K562 (cell line): ENCODE results near the gene SPNS1. TPM values are rescaled to one million over a fixed set of nuclear protein-coding genes. Genes with fewer than 3 reads are reported as not detected.

Experiments
- ATAC-seq: fragments of 200-7000 bp; cut with Tn5 transposase; 3 replicates; pipeline ENCODE4 v1.9.1; 2020; ENCODE audit warnings: moderate library complexity
- BruUV-seq: library from RNA; stranded (reverse); fragments of 400-500 nt; replicated peaks from 2 replicates; lab custom pipeline; 2021; lab: Mats Ljungman, UMichigan
- CTCF ChIA-PET: fragments of 300-600 bp; formaldehyde crosslinking; extraction: SDS; loops from one replicate; lab custom pipeline; 2021; ENCODE audit warnings: low intra/inter-chr PET ratio; lab: Yijun Ruan, JAX
- POLR2A ChIA-PET: fragments of 300-600, 350-650 bp; sonication (Branson Sonifier 250); formaldehyde crosslinking; extraction: SDS; loops from one replicate; lab custom pipeline; 2021; ENCODE audit warnings: antibody characterized with exemption, inconsistent platforms; lab: Yijun Ruan, JAX
- DNase-seq, 4 experiments: peaks; one replicate each; pipeline versions ENCODE4 v3.0.0 to v3.0.0-alpha.2; 2011 to 2018; ENCODE audit warnings: low spot score in 3 of 4, mixed read lengths in 3 of 4; ENCODE audit errors: extremely low read depth in 1 of 4
- FAIRE-seq: peaks from 2 replicates; lab custom pipeline; 2011; peaks lifted over from hg19 to GRCh38; lab: Jason Lieb, UNC
- H2AFZ ChIP-seq: 2 replicates; pipeline ENCODE4 v1.6.0; 2011; ENCODE audit warnings: low read depth, low read length, control low read depth, inconsistent platforms
- H3K27ac ChIP-seq: fragments of 200-600 bp; 3 replicates; pipeline ENCODE4 v1.8.0; 2011; ENCODE audit warnings: low read depth, mild to moderate bottlenecking, control low read depth, inconsistent platforms, low read length, moderate library complexity, mixed read lengths; ENCODE audit errors: extremely low read depth
- H3K27me3 ChIP-seq, 2 experiments: fragments of 300-600 bp in 1 of 2; 2 replicates in 1 of 2; 3 replicates in 1 of 2; pipeline versions ENCODE4 v1.6.0 to v1.8.0; 2011; ENCODE audit warnings: inconsistent platforms in 2 of 2, low read length in 2 of 2, mild to moderate bottlenecking in 1 of 2, mixed read lengths in 1 of 2, moderate library complexity in 1 of 2; ENCODE audit not compliant: control insufficient read depth in 2 of 2, insufficient read depth in 2 of 2
- H3K36me3 ChIP-seq: fragments of 300-600 bp; 3 replicates; pipeline ENCODE4 v1.8.0; 2011; ENCODE audit warnings: mild to moderate bottlenecking, low read length, inconsistent platforms; ENCODE audit not compliant: control insufficient read depth, insufficient read depth
- H3K4me1 ChIP-seq, 2 experiments: fragments of 200-600 bp in 1 of 2; replicated peaks in 1 of 2; 2 replicates in 1 of 2; 3 replicates in 1 of 2; pipeline versions ENCODE4 v1.5.1 to v1.8.0; 2011; ENCODE audit warnings: inconsistent platforms in 2 of 2, low read length in 2 of 2, mild to moderate bottlenecking in 1 of 2, mixed read lengths in 1 of 2, moderate library complexity in 1 of 2; ENCODE audit not compliant: control insufficient read depth in 2 of 2, insufficient read depth in 2 of 2
- H3K4me2 ChIP-seq: 2 replicates; pipeline ENCODE4 v1.6.1; 2011; ENCODE audit warnings: low read length, control low read depth, inconsistent platforms, mixed read lengths; ENCODE audit not compliant: insufficient read depth
- H3K4me3 ChIP-seq: fragments of 200-600 bp; sonication (generic), shearing (Covaris generic); 2 replicates; pipeline ENCODE4 v1.5.1; 2016; ENCODE audit warnings: control low read depth, inconsistent platforms
- H3K79me2 ChIP-seq: fragments of 200-600 bp; 3 replicates; pipeline ENCODE4 v1.8.0; 2011; ENCODE audit warnings: low read length, inconsistent platforms; ENCODE audit not compliant: control insufficient read depth, insufficient read depth
- H3K9ac ChIP-seq, 2 experiments: 2 replicates each; pipeline versions ENCODE4 v1.6.0 to v1.6.1; 2011; ENCODE audit warnings: low read depth in 2 of 2, low read length in 2 of 2, control low read depth in 1 of 2, inconsistent platforms in 1 of 2, mild to moderate bottlenecking in 1 of 2, mixed read lengths in 1 of 2; ENCODE audit not compliant: insufficient read depth in 1 of 2
- H3K9me1 ChIP-seq: one replicate; pipeline ENCODE4 v1.6.0; 2011; ENCODE audit warnings: inconsistent platforms, mild to moderate bottlenecking, low read length, moderate library complexity; ENCODE audit not compliant: control insufficient read depth, insufficient read depth
- H3K9me3 ChIP-seq: replicated peaks from 2 replicates; pipeline ENCODE4 v1.5.1; 2011; ENCODE audit warnings: low read depth, low read length, inconsistent platforms; ENCODE audit not compliant: control insufficient read depth, insufficient read depth
- H4K20me1 ChIP-seq: replicated peaks from 2 replicates; pipeline ENCODE4 v1.6.1; 2011; ENCODE audit warnings: low read length, inconsistent platforms, mixed read lengths; ENCODE audit not compliant: control insufficient read depth, insufficient read depth
- CXXC5 ChIP-seq: fragments of 250-450 bp; sonication (Bioruptor Pico); IDR thresholded peaks from 2 replicates; pipeline ENCODE4 v1.8.0; 2022; ENCODE audit warnings: inconsistent platforms, mild to moderate bottlenecking, moderate library complexity
- FUS ChIP-seq: fragments of 200-400 bp; formaldehyde crosslinking; optimal IDR thresholded peaks from 2 replicates; pipeline ENCODE3; 2017; ENCODE audit warnings: low read depth, low read length
- GATAD2A ChIP-seq: fragments of 450-650 bp; IDR thresholded peaks from 2 replicates; pipeline ENCODE4 v1.6.1; 2017
- RBM25 ChIP-seq: fragments of 200-400 bp; formaldehyde crosslinking; IDR thresholded peaks from 2 replicates; pipeline ENCODE4 v1.6.1; 2018; ENCODE audit warnings: low read length, low read depth, moderate library complexity; ENCODE audit not compliant: severe bottlenecking
- SAFB2 ChIP-seq: fragments of 200-400 bp; formaldehyde crosslinking; IDR thresholded peaks from 2 replicates; pipeline ENCODE4 v1.6.1; 2018; ENCODE audit warnings: borderline replicate concordance, low read length, low read depth, moderate library complexity; ENCODE audit not compliant: severe bottlenecking
- TCF7 ChIP-seq: sonication (generic); IDR thresholded peaks from 2 replicates; pipeline ENCODE4 v1.6.1; 2016; ENCODE audit warnings: antibody characterized with exemption, borderline replicate concordance
- TRIM28 ChIP-seq: fragments of 450-650 bp; IDR thresholded peaks from 2 replicates; pipeline ENCODE4 v1.6.1; 2017
- ZNF121 ChIP-seq: sonication (generic); formaldehyde crosslinking; conservative IDR thresholded peaks from 2 replicates; pipeline ENCODE4 v1.8.0; 2022; ENCODE audit warnings: missing genetic modification reagents
- ZNF184 ChIP-seq: sonication (generic); formaldehyde crosslinking; IDR thresholded peaks from 2 replicates; pipeline ENCODE4 v1.5.0; 2020; ENCODE audit warnings: missing genetic modification reagents
- ZNF354B ChIP-seq: fragments of 250-450 bp; sonication (Bioruptor Pico); IDR thresholded peaks from 2 replicates; pipeline ENCODE4 v1.4.0; 2020
- ZNF785 ChIP-seq: fragments of 250-450 bp; sonication (Bioruptor Pico); IDR thresholded peaks from 2 replicates; pipeline ENCODE4 v1.4.0; 2020; ENCODE audit warnings: mild to moderate bottlenecking
- WGBS: fragments of 100-300 bp; shearing (Covaris generic); methylation state at CpG from one replicate; pipeline ENCODE4 v1.1.6; 2016; ENCODE audit warnings: low coverage, mixed read lengths; ENCODE audit not compliant: insufficient coverage; ENCODE audit errors: missing lambda C conversion rate; 5-methylcytosine and 5-hydroxymethylcytosine counted together
- in situ Hi-C: fragments of 300-500 bp; cut with MboI; formaldehyde crosslinking; loops from 4 replicates; pipeline ENCODE4 v1.15.0; 2018; ENCODE audit warnings: inconsistent platforms, mixed read lengths
- intact Hi-C: fragments of 100-400 bp; cut with micrococcal nuclease; formaldehyde crosslinking; loops from 2 replicates; pipeline ENCODE4 v1.14.2; 2022
- polyA plus RNA-seq, 8 experiments: library from polyadenylated mRNA; depleted of rRNA in 4 of 8; stranded (reverse) in 5 of 8; unstranded in 3 of 8; fragments of >200 nt; fragmentation: Nextera tagmentation in 2 of 8; fragmentation: Illumina TruSeq in 1 of 8; extraction: Ambion mirVana in 2 of 8; extraction: Trizol in 1 of 8; gene quantifications; 2 replicates each; pipeline versions ENCODE4 v1.2.1 to v1.2.3, GENCODE V29; 2011 to 2014; ENCODE audit warnings: inconsistent platforms in 1 of 8, missing spikeins in 1 of 8
- total RNA-seq, 7 experiments: library from RNA; depleted of rRNA in 6 of 7; stranded (reverse); fragments of >200 nt in 6 of 7; fragmentation: Illumina TruSeq in 2 of 7; extraction: Trizol in 2 of 7; gene quantifications; 2 replicates each; pipeline versions ENCODE4 v1.2.1 to v1.2.3, GENCODE V29; 2011 to 2021; ENCODE audit warnings: low replicate concordance in 1 of 7
- TF ChIP-seq, protein P1 (sequence below): fragments of 250-450 bp; sonication (Bioruptor Pico); IDR thresholded peaks from 2 replicates; pipeline ENCODE4 v1.4.0; 2020; ENCODE audit warnings: mild to moderate bottlenecking, moderate library complexity, borderline replicate concordance
- TF ChIP-seq, protein P2 (sequence below): fragments of 450-650 bp; formaldehyde crosslinking; IDR thresholded peaks from 2 replicates; pipeline ENCODE4 v1.4.0; 2020; ENCODE audit warnings: mild to moderate bottlenecking, moderate library complexity
- TF ChIP-seq, protein P3 (sequence below), 2 experiments: fragments of 450-650 bp in 1 of 2; sonication (generic) in 1 of 2; formaldehyde crosslinking in 1 of 2; IDR thresholded peaks in 1 of 2; conservative IDR thresholded peaks in 1 of 2; 2 replicates each; pipeline versions ENCODE4 v1.6.1 to v1.8.1; 2016 to 2023; ENCODE audit warnings: mild to moderate bottlenecking in 2 of 2, moderate library complexity in 2 of 2, inconsistent platforms in 1 of 2, missing genetic modification reagents in 1 of 2
- TF ChIP-seq, protein P4 (sequence below): fragments of 450-650 bp; formaldehyde crosslinking; conservative IDR thresholded peaks from 2 replicates; pipeline ENCODE4 v1.4.0; 2022; ENCODE audit warnings: mild to moderate bottlenecking, missing genetic modification characterization

The SPNS1 gene
- total and polyA plus RNA-seq, 9 of the 15 experiments (the other 6 are each of a cell fraction or from before 2014, with no cell fraction given) = 0.58 to 64.9 (median 13.7) TPM

DNA sequence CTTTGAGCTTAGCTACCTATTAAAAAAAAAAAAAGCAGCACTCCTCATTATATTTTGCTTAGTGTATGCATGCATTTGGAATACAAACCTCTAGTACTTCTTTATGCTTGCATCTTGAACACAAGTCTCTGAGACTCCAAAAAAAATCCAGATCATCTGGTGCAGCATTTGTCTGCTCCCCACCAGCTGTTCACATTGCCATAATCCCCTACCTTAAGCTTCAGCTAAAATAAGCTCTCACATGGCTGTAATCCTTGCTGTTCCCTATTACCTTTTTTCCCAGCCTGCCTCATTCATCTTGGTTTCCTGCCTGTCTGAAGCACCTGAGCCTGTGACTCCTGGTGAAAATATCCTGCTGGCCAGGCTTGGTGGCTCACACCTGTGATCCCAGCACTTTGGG is 31.3 kb upstream of the SPNS1 start (continued):
- TF ChIP-seq, protein P1, sequence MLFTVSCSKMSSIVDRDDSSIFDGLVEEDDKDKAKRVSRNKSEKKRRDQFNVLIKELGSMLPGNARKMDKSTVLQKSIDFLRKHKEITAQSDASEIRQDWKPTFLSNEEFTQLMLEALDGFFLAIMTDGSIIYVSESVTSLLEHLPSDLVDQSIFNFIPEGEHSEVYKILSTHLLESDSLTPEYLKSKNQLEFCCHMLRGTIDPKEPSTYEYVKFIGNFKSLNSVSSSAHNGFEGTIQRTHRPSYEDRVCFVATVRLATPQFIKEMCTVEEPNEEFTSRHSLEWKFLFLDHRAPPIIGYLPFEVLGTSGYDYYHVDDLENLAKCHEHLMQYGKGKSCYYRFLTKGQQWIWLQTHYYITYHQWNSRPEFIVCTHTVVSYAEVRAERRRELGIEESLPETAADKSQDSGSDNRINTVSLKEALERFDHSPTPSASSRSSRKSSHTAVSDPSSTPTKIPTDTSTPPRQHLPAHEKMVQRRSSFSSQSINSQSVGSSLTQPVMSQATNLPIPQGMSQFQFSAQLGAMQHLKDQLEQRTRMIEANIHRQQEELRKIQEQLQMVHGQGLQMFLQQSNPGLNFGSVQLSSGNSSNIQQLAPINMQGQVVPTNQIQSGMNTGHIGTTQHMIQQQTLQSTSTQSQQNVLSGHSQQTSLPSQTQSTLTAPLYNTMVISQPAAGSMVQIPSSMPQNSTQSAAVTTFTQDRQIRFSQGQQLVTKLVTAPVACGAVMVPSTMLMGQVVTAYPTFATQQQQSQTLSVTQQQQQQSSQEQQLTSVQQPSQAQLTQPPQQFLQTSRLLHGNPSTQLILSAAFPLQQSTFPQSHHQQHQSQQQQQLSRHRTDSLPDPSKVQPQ = no peak
- TF ChIP-seq ZNF184 (no peak), TCF7 (no peak)
- TF ChIP-seq, protein P2, sequence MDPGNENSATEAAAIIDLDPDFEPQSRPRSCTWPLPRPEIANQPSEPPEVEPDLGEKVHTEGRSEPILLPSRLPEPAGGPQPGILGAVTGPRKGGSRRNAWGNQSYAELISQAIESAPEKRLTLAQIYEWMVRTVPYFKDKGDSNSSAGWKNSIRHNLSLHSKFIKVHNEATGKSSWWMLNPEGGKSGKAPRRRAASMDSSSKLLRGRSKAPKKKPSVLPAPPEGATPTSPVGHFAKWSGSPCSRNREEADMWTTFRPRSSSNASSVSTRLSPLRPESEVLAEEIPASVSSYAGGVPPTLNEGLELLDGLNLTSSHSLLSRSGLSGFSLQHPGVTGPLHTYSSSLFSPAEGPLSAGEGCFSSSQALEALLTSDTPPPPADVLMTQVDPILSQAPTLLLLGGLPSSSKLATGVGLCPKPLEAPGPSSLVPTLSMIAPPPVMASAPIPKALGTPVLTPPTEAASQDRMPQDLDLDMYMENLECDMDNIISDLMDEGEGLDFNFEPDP = no peak

DNA sequence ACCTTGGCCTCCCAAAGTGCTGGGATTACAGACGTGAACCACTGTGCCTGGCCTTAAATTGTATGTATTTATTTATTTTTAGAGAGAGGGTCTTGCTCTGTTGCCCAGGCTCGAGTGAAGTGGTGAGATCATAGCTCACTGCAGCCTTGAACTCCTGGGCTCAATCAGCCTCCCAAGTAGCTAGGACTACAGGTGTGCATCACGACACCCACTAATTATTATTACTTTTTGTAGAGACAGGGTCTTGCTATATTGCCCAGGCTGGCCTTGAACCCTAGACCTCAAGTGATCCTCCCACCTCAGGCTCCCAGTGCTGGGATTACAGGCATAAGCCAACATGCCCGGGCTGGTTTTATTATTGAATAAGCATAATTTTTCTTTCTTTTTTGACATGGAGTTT is 27.9 kb upstream of the SPNS1 start:
- Histone ChIP-seq H3K4me1 (peaks cover 6 to 21% of the 10 kb centered on the region in 2 experiments; a peak in 4 of 5 replicates), H2AFZ (no peak overlapping the region), H3K9me3 (no peaks in the 10 kb centered on the region), H3K79me2 (peaks cover 9% of the 10 kb centered on the region), H3K9me1 (no peaks in the 10 kb centered on the region), H3K27ac (no peak overlapping the region), H3K4me2 (no peak overlapping the region), H3K9ac (no peak overlapping the region), H4K20me1 (no peaks in the 10 kb centered on the region), H3K27me3 (no peaks in the 10 kb centered on the region), H3K36me3 (no peaks in the 10 kb centered on the region), H3K4me3 (no peak overlapping the region)
- 56% methylated on average over 4 of the region's 4 CpGs for WGBS
- CTCF ChIA-PET = no interaction called here
- intact Hi-C loops (loop anchor here (5.0 kb wide), 1 partner anchor 74 kb away; no protein-coding TSS in a partner anchor), in situ Hi-C loops (loop anchor here (25.0 kb wide), 1 partner anchor 509 kb away; no protein-coding TSS in a partner anchor)
- FAIRE-seq (no peak), DNase-seq (no peak), ATAC-seq (no peak)
- POLR2A ChIA-PET = no interaction called here
- BruUV-seq = no TSS peak
- TF ChIP-seq RBM25 (peak; percentile 28), SAFB2 (no peak), GATAD2A (no peak), TRIM28 (no peak), ZNF121 (peak; percentile 99), ZNF354B (CRISPR knock-in tag) (no peak), ZNF785 (CRISPR knock-in tag) (no peak), FUS (no peak), CXXC5 (CRISPR knock-in tag) (no peak)
- TF ChIP-seq, protein P3, sequence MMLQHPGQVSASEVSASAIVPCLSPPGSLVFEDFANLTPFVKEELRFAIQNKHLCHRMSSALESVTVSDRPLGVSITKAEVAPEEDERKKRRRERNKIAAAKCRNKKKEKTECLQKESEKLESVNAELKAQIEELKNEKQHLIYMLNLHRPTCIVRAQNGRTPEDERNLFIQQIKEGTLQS (IDR thresholded peaks at IDR 0.05) = no peak
- TF ChIP-seq, protein P3 (CRISPR knock-in tag; conservative IDR thresholded peaks at IDR 0.05) = no peak
- TF ChIP-seq, protein P4, sequence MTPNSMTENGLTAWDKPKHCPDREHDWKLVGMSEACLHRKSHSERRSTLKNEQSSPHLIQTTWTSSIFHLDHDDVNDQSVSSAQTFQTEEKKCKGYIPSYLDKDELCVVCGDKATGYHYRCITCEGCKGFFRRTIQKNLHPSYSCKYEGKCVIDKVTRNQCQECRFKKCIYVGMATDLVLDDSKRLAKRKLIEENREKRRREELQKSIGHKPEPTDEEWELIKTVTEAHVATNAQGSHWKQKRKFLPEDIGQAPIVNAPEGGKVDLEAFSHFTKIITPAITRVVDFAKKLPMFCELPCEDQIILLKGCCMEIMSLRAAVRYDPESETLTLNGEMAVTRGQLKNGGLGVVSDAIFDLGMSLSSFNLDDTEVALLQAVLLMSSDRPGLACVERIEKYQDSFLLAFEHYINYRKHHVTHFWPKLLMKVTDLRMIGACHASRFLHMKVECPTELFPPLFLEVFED (CRISPR knock-in tag) = no peak
